Measurements from ENCODE around the gene ST3GAL5. TPM values are rescaled to one million over a fixed set of nuclear protein-coding genes. Genes with fewer than 3 reads are reported as not detected.

Gene ST3GAL5
- 76.1 TPM for total RNA-seq

DNA sequence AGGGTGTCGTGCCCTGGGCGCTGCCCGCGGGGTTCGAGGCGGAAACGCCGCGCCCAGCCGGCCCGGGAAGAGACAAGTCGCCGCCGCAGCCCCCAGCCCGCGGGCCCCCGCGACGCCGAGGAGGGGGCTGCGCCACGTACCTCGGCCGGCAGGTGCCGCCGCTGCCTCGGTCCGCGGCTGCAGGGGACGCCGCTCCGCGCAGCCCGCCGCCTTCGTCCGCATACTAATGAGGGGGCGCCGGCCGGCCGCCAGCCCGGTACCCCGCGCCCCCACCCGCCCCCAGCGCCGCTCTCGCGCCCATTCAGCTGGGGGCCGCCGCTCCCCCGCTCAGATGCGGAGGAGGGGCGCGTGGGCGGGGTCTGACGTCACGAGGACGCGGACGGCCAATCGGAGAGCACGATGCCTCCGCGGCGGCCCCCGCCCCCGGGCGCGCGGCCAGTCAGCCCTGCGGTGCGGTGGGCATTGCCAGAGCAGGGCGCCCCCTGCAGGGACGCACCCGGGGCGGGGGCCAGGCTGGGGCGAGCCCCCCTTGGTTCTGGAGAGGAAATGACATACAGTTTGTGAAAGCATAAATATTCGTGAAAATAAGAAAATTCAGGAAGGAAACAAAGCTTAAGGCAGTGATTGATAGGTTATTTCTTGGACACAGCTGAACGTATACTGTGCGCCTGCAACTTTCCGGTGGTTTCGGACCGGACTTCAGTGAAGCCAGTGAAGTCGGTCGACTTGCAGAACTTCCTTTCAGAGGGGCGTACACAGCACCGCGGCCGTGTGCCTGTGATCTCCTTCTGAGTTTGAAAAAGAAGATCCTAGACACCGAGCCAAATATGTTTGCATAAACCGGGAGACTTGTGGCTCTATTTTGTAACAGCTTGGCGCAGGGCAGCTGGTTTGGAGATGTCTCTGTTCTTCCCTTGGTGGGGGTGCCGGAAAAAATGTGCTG lies at the start of gene ST3GAL5:
TSS of gene ST3GAL5 (minus strand) at position 307 of the 943 bp plus-strand sequence. CDS start at position 222, 85 bp downstream.

Small RNAs within 50 kb of the gene (small RNA-seq; reads per million reads assigned to genes)
- gene RN7SKP83 = not detected

Other genes starting within 250 kb of the ST3GAL5 start
- not detected for gene SFTPB, start 220.8 kb downstream of the ST3GAL5 start, total RNA-seq
- gene GNLY, start 194.6 kb downstream of the ST3GAL5 start, total RNA-seq = not detected
- gene ATOH8, start 135.0 kb downstream of the ST3GAL5 start, total RNA-seq = 3.2 TPM
- 14.5 TPM for gene POLR1A, start 216.9 kb upstream of the ST3GAL5 start, total RNA-seq
- 93.9 TPM for gene PTCD3, start 217.2 kb upstream of the ST3GAL5 start, total RNA-seq

Data from diencephalon (tissue), 1 donor.